Activated naive CD4-positive, alpha-beta T cell treated with anti-CD3 and anti-CD28 coated beads, Interleukin-2, amount 10 ng/mL, durations not matched to agents 7 days and 5 days (primary cell): Measurements from ENCODE around the gene CAPN9.
"Not testable (repeated sequence)": the region's sequence is repeated elsewhere in the genome, so short reads cannot be mapped to it uniquely, and the experiment has no call there.

Experiments used
- CTCF ChIA-PET: fragments of 350-600 bp; sonication (Branson Sonifier 250); formaldehyde crosslinking; loops from one replicate; lab custom pipeline; 2021; ENCODE audit warnings: antibody characterized with exemption; lab: Charles Lee
- DNase-seq: peaks from one replicate; pipeline ENCODE4 v3.0.0-alpha.2; 2020
- H3K27ac Mint-ChIP-seq: one replicate; pipeline ENCODE4 v1.8.0; 2021; ENCODE audit warnings: mild to moderate bottlenecking, moderate library complexity, mixed read lengths
- H3K27me3 Mint-ChIP-seq: one replicate; pipeline ENCODE4 v1.8.0; 2021; ENCODE audit warnings: mild to moderate bottlenecking, mixed read lengths
- H3K36me3 Mint-ChIP-seq: one replicate; pipeline ENCODE4 v1.8.0; 2021; ENCODE audit warnings: mixed read lengths
- H3K4me1 Mint-ChIP-seq: one replicate; pipeline ENCODE4 v1.8.0; 2021; ENCODE audit warnings: mixed read lengths
- H3K4me3 Mint-ChIP-seq: one replicate; pipeline ENCODE4 v1.8.0; 2021; ENCODE audit warnings: mild to moderate bottlenecking, moderate library complexity, mixed read lengths
- H3K9me3 Mint-ChIP-seq: one replicate; pipeline ENCODE4 v1.8.0; 2021; ENCODE audit warnings: mixed read lengths

The CAPN9 gene

GRCh38 chr1:230832476-230832875 is 85.3 kb downstream of the CAPN9 start:
- no peak for DNase-seq
- Mint-ChIP-seq H3K9me3 (no peaks in the 10 kb centered on the region), H3K27ac (no peak overlapping the region), H3K36me3 (no peaks in the 10 kb centered on the region), H3K27me3 (peaks cover 4% of the 10 kb centered on the region), H3K4me3 (no peak overlapping the region), H3K4me1 (no peaks in the 10 kb centered on the region)
- CTCF ChIA-PET, result no interaction called here

DNA sequence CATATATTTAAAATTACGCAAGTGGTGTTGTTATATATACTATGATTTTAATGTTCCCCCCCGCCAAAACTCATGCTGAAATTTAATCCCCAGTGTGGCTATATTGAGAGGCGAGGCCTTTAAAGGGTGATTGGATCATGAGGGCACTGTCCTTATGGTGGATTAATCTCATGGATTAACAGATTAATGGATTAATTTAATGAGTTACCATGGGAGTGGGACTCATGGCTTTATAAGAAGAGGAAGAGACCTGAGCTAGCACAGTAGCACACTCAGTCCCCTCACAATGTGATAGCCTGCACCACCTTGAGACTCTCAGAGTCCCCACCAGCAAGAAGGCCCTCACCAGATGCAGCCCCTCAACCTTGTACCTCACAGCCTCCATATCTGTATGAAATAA is 86.3 kb downstream of the CAPN9 start:
- no peaks in the 10 kb centered on the region for H3K4me1 Mint-ChIP-seq
- CTCF ChIA-PET, result no interaction called here

GRCh38 chr1:230834292-230834691 is 87.1 kb downstream of the CAPN9 start:
- no peaks in the 10 kb centered on the region for H3K9me3 Mint-ChIP-seq
- CTCF ChIA-PET, result no interaction called here
- no peak overlapping the region for H3K27ac Mint-ChIP-seq
- H3K4me1 Mint-ChIP-seq, result no peaks in the 10 kb centered on the region
- no peaks in the 10 kb centered on the region for H3K36me3 Mint-ChIP-seq
- no peak for DNase-seq
- H3K4me3 Mint-ChIP-seq, result no peak overlapping the region
- peaks cover 4% of the 10 kb centered on the region for H3K27me3 Mint-ChIP-seq

More for the DNA sequence above, 86.3 kb downstream of the CAPN9 start:
- Mint-ChIP-seq H3K27ac (no peak overlapping the region), H3K36me3 (no peaks in the 10 kb centered on the region), H3K4me3 (no peak overlapping the region), H3K27me3 (peaks cover 4% of the 10 kb centered on the region), H3K9me3 (no peaks in the 10 kb centered on the region)
- no peak for DNase-seq

DNA sequence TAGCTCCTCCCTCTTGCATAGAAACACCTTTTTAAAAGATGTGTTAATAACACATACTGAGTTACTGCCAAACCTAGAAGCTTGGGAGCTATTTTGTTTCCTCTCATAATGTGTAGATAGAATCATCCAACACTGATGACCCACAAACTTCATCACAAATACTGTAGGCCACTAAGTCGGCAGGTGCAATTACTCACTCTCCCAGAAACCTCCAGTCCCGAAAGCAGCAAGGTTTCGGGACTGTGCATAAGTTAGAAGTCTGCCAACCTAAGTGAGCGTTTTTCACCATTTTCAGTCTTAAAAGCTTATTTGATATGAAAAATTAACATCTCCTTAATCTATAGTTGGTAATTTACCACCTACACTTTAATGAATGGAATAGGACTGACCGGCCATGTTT is 89.2 kb downstream of the CAPN9 start:
- CTCF ChIA-PET, result no interaction called here
- no peak for DNase-seq
- no peak overlapping the region for H3K27ac Mint-ChIP-seq
- no peaks in the 10 kb centered on the region for H3K4me1 Mint-ChIP-seq
- no peaks in the 10 kb centered on the region for H3K9me3 Mint-ChIP-seq
- H3K27me3 Mint-ChIP-seq, result peaks cover 4% of the 10 kb centered on the region
- no peaks in the 10 kb centered on the region for H3K36me3 Mint-ChIP-seq
- H3K4me3 Mint-ChIP-seq, result no peak overlapping the region

DNA sequence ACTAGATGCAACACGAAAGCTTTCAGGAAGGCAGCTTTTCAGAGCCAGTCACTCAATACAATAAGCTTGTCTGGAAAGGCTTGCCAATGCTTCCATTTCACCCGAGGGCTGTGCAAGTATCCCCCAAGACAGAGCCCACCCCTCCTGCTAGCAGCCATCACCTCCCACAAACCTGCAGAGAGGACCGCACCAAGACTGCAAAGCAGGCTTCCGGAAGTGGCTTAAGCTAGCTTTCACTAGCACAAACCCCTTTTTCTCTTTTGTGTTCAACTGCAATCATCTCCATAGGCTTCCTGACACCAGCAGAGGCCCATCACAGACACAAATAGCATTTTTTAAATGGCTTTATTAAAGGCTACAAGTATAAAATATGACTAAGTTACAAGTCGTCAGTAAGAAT is 89.6 kb downstream of the CAPN9 start:
- Mint-ChIP-seq H3K4me3 (no peak overlapping the region), H3K27ac (no peak overlapping the region), H3K27me3 (peaks cover 4% of the 10 kb centered on the region), H3K9me3 (no peaks in the 10 kb centered on the region), H3K36me3 (no peaks in the 10 kb centered on the region), H3K4me1 (no peaks in the 10 kb centered on the region)
- CTCF ChIA-PET, result no interaction called here
- DNase-seq, result no peak

DNA sequence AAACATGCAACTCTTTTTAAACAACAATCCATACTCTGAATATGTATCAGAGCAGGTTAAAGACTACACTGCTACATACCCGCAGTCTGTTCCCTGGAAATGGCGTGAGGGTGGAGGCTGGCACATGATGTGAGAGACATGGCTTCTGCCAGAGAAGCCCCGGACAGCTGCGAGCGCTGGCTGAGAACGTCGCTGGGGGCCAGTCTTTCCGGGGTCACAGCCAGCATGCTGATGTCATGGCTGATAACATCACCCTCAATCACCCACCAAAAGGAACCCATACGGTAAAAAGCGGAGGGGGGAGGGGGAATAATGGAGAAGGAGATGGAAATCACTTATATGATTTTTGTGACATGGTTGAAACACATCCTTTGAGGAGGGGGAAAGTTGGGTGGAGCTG is 92.0 kb downstream of the CAPN9 start:
- no peaks in the 10 kb centered on the region for H3K4me1 Mint-ChIP-seq

DNA sequence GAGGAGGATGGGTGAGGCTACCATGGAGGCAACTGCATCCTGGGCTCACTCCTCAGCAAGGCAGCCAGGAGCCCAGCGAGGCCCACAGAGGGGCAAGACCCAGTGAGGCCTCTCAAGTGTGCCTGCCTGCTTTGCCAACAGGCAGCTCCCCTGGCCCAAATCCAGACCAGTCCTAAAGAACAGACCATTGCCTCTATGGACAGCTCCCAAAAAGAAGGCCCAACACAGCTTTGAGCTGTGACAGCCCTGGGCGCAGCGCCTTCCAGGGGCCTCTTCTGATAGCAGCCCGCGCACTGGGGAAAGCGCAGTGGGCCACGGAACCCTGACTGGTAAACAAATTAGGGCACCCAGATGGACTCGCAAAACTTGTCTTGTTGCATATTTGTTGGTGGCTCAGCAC is 95.6 kb downstream of the CAPN9 start:
- H3K9me3 Mint-ChIP-seq, result no peaks in the 10 kb centered on the region
- DNase-seq, result no peak
- no peaks in the 10 kb centered on the region for H3K4me1 Mint-ChIP-seq
- H3K27ac Mint-ChIP-seq, result no peak overlapping the region
- no peak overlapping the region for H3K4me3 Mint-ChIP-seq
- H3K36me3 Mint-ChIP-seq, result no peaks in the 10 kb centered on the region
- no peaks in the 10 kb centered on the region for H3K27me3 Mint-ChIP-seq
- CTCF ChIA-PET, result no interaction called here

More for the DNA sequence above, 92.0 kb downstream of the CAPN9 start:
- no peak overlapping the region for H3K4me3 Mint-ChIP-seq
- no peak for DNase-seq
- H3K27ac Mint-ChIP-seq, result no peak overlapping the region
- H3K36me3 Mint-ChIP-seq, result no peaks in the 10 kb centered on the region
- no peaks in the 10 kb centered on the region for H3K9me3 Mint-ChIP-seq
- CTCF ChIA-PET, result interaction anchor here (1.0 kb wide), 1 partner anchor 10 kb away, joined by 5 read pairs; no protein-coding TSS in a partner anchor
- no peaks in the 10 kb centered on the region for H3K27me3 Mint-ChIP-seq

DNA sequence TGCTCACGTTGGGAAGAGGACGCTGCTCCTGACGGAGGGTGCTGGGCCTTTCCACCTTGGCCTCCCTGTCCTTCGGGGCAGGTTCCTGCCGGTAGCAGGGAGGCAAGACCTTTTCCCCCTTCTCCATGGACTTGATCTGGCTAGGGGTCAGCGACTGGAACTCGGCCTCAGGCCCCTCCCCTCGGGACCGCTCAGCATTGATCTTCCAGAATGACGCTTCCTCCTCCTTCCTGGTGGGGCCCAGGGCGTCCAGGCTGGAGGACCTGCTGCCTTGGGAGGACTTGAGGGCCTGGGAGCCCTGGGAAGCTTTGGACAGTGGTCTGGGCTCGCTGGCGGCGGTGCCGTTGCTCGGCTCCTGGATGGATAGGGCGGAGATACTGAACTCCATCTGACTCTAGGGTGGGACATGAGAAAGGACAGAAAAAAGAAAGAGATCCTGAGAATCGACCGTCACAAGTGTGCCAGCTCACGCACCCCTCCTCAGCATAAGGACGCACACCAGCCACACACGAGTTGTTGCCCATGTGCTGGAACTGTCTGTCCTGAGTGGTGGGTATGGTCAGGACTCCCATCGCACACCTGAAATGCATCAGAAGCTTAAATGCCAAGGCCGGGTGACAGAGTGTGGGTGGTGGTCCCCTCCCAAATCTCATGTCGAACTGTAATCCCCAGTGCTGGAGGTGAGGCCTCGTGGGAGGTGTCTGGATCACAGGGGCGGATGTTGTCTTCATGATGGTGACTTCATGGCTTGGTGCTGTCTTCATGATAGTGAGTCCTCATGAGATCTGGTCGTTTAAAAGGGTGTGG is 96.5 kb downstream of the CAPN9 start:
- Mint-ChIP-seq H3K9me3 (no peaks in the 10 kb centered on the region), H3K4me3 (no peak overlapping the region), H3K27ac (no peak overlapping the region), H3K27me3 (no peaks in the 10 kb centered on the region), H3K36me3 (no peaks in the 10 kb centered on the region), H3K4me1 (no peaks in the 10 kb centered on the region)
- CTCF ChIA-PET, result no interaction called here
- no peak for DNase-seq

DNA sequence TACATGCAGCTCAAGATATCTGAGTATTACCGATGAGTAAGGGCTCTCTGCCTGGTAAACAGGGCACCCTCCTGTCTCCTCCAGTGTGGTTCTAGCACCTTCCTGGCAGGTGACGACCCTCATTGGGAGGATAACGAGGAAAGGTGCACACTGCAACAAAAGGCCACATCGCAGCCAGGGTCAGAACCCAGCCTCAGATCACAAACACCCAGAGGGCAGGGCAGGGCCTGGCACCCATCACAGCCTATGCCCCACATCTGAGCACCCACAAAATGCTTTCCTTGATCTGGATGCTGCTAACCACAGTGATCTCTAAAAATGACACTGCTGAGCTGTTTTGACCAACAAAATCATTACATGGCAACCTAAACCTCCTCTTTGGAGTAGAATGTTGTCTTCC is 97.4 kb downstream of the CAPN9 start:
- Mint-ChIP-seq H3K36me3 (no peaks in the 10 kb centered on the region), H3K9me3 (no peaks in the 10 kb centered on the region), H3K4me1 (no peaks in the 10 kb centered on the region), H3K4me3 (no peak overlapping the region), H3K27ac (no peak overlapping the region), H3K27me3 (no peaks in the 10 kb centered on the region)
- DNase-seq, result no peak
- CTCF ChIA-PET, result no interaction called here

DNA sequence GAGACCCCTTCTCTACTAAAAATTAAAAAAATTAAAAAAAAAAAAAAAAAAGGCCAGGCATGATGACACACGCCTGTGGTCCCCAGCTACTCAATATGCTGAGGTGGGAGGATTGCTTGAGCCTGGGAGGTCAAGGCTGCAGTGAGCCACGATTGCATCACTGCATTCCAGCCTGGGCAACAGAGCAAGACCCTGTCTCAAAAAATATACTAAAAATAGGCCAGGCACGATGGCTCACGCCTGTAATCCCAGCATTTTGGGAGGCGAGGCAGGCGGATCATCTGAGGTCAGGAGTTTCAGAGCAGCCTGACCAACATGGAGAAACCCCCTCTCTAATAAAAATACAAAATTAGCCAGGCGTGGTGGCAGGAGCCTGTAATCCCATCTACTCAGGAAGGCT is 98.0 kb downstream of the CAPN9 start:
- H3K36me3 Mint-ChIP-seq, H3K4me3 Mint-ChIP-seq, H3K27me3 Mint-ChIP-seq, CTCF ChIA-PET, H3K4me1 Mint-ChIP-seq, DNase-seq, H3K9me3 Mint-ChIP-seq, H3K27ac Mint-ChIP-seq: not testable (repeated sequence)

- Mint-ChIP-seq H3K36me3 (no peaks in the 10 kb centered on the region), H3K4me3 (no peak overlapping the region), H3K4me1 (no peaks in the 10 kb centered on the region), H3K27ac (no peak overlapping the region), H3K9me3 (no peaks in the 10 kb centered on the region), H3K27me3 (no peaks in the 10 kb centered on the region)
- CTCF ChIA-PET, result no interaction called here
- DNase-seq, result no peak
These were observed 101.0 kb downstream of the CAPN9 start for GRCh38 chr1:230848235-230848634.

- no peaks in the 10 kb centered on the region for H3K27me3 Mint-ChIP-seq
- no peak overlapping the region for H3K27ac Mint-ChIP-seq
- DNase-seq, result no peak
- no peaks in the 10 kb centered on the region for H3K36me3 Mint-ChIP-seq
- CTCF ChIA-PET, result no interaction called here
- no peaks in the 10 kb centered on the region for H3K9me3 Mint-ChIP-seq
- no peak overlapping the region for H3K4me3 Mint-ChIP-seq
- no peaks in the 10 kb centered on the region for H3K4me1 Mint-ChIP-seq
These were observed 102.5 kb downstream of the CAPN9 start for GRCh38 chr1:230849451-230850224.

DNA sequence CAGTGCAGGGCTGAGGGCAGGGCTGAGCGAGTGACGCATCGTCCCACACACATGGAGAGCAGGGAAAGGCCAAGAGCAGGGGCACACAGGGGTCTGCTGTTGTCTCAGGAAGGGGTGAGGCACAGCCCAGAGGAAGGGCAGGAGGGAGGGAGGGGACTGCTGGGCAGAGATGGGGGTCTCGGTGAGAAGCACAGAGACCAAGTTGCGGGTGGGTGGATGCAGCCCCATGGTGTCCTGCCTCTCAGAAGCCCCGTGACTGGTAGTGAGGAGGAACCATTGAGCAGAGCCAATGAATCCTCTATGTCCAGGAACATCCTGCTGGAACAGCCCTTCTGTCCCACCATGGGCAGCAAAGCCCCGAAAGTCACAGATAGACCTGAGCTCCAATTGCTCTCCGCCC is 103.4 kb downstream of the CAPN9 start:
- H3K27me3 Mint-ChIP-seq, result no peaks in the 10 kb centered on the region

DNA sequence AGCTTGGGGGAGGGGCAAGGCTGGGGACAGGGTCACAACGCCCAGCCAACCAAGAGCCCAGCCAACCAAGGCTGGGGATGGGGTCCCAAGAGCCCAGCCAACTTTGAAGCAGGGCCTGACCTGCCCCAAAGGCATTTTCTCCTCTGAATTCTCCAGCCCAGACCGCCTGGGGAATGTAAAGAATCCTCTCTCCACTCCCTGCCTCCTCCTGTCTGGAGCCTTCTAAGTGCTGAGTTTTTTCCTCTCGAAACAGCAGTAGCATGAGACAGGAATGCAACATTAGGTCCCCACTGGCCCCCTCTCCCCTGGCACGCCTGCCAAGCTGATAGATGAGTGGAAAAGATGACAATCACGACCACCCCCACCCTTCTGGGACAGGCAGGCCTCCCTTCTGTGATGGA is 104.1 kb downstream of the CAPN9 start:
- no peak overlapping the region for H3K4me3 Mint-ChIP-seq
- H3K27ac Mint-ChIP-seq, result no peak overlapping the region
- no peaks in the 10 kb centered on the region for H3K36me3 Mint-ChIP-seq
- no peaks in the 10 kb centered on the region for H3K27me3 Mint-ChIP-seq
- no peaks in the 10 kb centered on the region for H3K4me1 Mint-ChIP-seq
- CTCF ChIA-PET, result no interaction called here
- DNase-seq, result no peak
- no peaks in the 10 kb centered on the region for H3K9me3 Mint-ChIP-seq

More for the DNA sequence above, 103.4 kb downstream of the CAPN9 start:
- Mint-ChIP-seq H3K27ac (no peak overlapping the region), H3K4me1 (no peaks in the 10 kb centered on the region), H3K9me3 (no peaks in the 10 kb centered on the region), H3K4me3 (no peak overlapping the region), H3K36me3 (no peaks in the 10 kb centered on the region)
- CTCF ChIA-PET, result no interaction called here
- no peak for DNase-seq
